H9 (cell line): ENCODE results near the gene ACTN1. TPM values are rescaled to one million over a fixed set of nuclear protein-coding genes. Genes with fewer than 3 reads are reported as not detected.

Experiments used
- DNase-seq: peaks from one replicate; pipeline ENCODE4 v3.0.0-alpha.2; 2017
- H2AFZ ChIP-seq: one replicate; pipeline ENCODE4 v1.6.1; 2013; ENCODE audit warnings: mild to moderate bottlenecking, low read length, control low read depth, moderate library complexity
- H2AK5ac ChIP-seq: 2 replicates; pipeline ENCODE4 v1.6.1; 2013; ENCODE audit warnings: low read length, control low read depth, mixed read lengths; ENCODE audit not compliant: insufficient read length
- H2BK120ac ChIP-seq: one replicate; pipeline ENCODE4 v1.6.1; 2013; ENCODE audit warnings: low read depth, mild to moderate bottlenecking, low read length, control low read depth, inconsistent platforms; ENCODE audit not compliant: poor library complexity, severe bottlenecking
- H2BK12ac ChIP-seq: 2 replicates; pipeline ENCODE4 v1.6.1; 2013; ENCODE audit warnings: low read length, control low read depth, mixed read lengths, low read depth; ENCODE audit not compliant: insufficient read length
- H2BK15ac ChIP-seq: 2 replicates; pipeline ENCODE4 v1.6.1; 2013; ENCODE audit warnings: low read depth, low read length, control low read depth
- H2BK20ac ChIP-seq: one replicate; pipeline ENCODE4 v1.6.1; 2013; ENCODE audit warnings: low read depth, mild to moderate bottlenecking, low read length, control low read depth, inconsistent platforms; ENCODE audit not compliant: poor library complexity, severe bottlenecking
- H2BK5ac ChIP-seq: 2 replicates; pipeline ENCODE4 v1.6.1; 2013; ENCODE audit warnings: low read length, control low read depth, mixed read lengths; ENCODE audit not compliant: insufficient read length
- H3K14ac ChIP-seq: 2 replicates; pipeline ENCODE4 v1.6.1; 2013; ENCODE audit warnings: low read length, control low read depth; ENCODE audit not compliant: insufficient read depth
- H3K18ac ChIP-seq: 2 replicates; pipeline ENCODE4 v1.6.1; 2013; ENCODE audit warnings: low read depth, mild to moderate bottlenecking, mixed read lengths, low read length, control low read depth; ENCODE audit not compliant: insufficient read length
- H3K23ac ChIP-seq: 2 replicates; pipeline ENCODE4 v1.6.1; 2013; ENCODE audit warnings: low read length, control low read depth, mixed read lengths, low read depth; ENCODE audit not compliant: insufficient read length
- H3K23me2 ChIP-seq: 2 replicates; pipeline ENCODE4 v1.6.1; 2013; ENCODE audit warnings: low read depth, mild to moderate bottlenecking, mixed read lengths, low read length, control low read depth; ENCODE audit not compliant: insufficient read length, poor library complexity, severe bottlenecking
- H3K27ac ChIP-seq: 2 replicates; pipeline ENCODE4 v1.5.1; 2013; ENCODE audit warnings: low read length, control low read depth, mixed read lengths, low read depth; ENCODE audit not compliant: insufficient read length
- H3K27me3 ChIP-seq: 2 replicates; pipeline ENCODE4 v1.6.1; 2013; ENCODE audit warnings: low read length, control low read depth, inconsistent platforms; ENCODE audit not compliant: insufficient read depth
- H3K4ac ChIP-seq: 2 replicates; pipeline ENCODE4 v1.6.1; 2013; ENCODE audit warnings: low read depth, mild to moderate bottlenecking, control low read depth, inconsistent platforms, low read length, moderate library complexity
- H3K4me1 ChIP-seq: 2 replicates; pipeline ENCODE4 v1.6.1; 2013; ENCODE audit warnings: low read length, control low read depth, inconsistent platforms; ENCODE audit not compliant: insufficient read depth
- H3K4me2 ChIP-seq: 2 replicates; pipeline ENCODE4 v1.6.1; 2013; ENCODE audit warnings: low read length, control low read depth, mixed read lengths; ENCODE audit not compliant: insufficient read length, insufficient read depth
- H3K56ac ChIP-seq: 2 replicates; pipeline ENCODE4 v1.6.1; 2013; ENCODE audit warnings: low read depth, mild to moderate bottlenecking, mixed read lengths, low read length, control low read depth; ENCODE audit not compliant: insufficient read length
- H3K79me1 ChIP-seq: 2 replicates; pipeline ENCODE4 v1.6.1; 2013; ENCODE audit warnings: low read depth, mild to moderate bottlenecking, moderate library complexity, low read length, control low read depth, inconsistent platforms; ENCODE audit not compliant: insufficient read depth, poor library complexity, severe bottlenecking
- H3K79me2 ChIP-seq: 2 replicates; pipeline ENCODE4 v1.6.1; 2013; ENCODE audit warnings: low read length, control low read depth, inconsistent platforms; ENCODE audit not compliant: insufficient read depth
- H3K9ac ChIP-seq: 2 replicates; pipeline ENCODE4 v1.6.1; 2013; ENCODE audit warnings: low read length, control low read depth, mixed read lengths; ENCODE audit not compliant: insufficient read length; ENCODE audit errors: extremely low read depth
- H3K9me3 ChIP-seq: one replicate; pipeline ENCODE4 v1.6.1; 2013; ENCODE audit warnings: low read depth, low read length, inconsistent platforms; ENCODE audit not compliant: control insufficient read depth
- H3T11ph ChIP-seq: one replicate; pipeline ENCODE4 v1.6.1; 2013; ENCODE audit warnings: mild to moderate bottlenecking, low read length, control low read depth, inconsistent platforms
- H4K20me1 ChIP-seq: one replicate; pipeline ENCODE4 v1.6.1; 2013; ENCODE audit not compliant: control insufficient read depth, insufficient read length, insufficient read depth
- H4K5ac ChIP-seq: 2 replicates; pipeline ENCODE4 v1.6.1; 2013; ENCODE audit warnings: low read depth, mild to moderate bottlenecking, mixed read lengths, low read length, control low read depth; ENCODE audit not compliant: insufficient read length
- H4K8ac ChIP-seq: replicated peaks from 2 replicates; pipeline ENCODE4 v1.6.1; 2013; ENCODE audit warnings: low read length, control low read depth, mixed read lengths, low read depth; ENCODE audit not compliant: insufficient read length
- H4K91ac ChIP-seq: 2 replicates; pipeline ENCODE4 v1.6.1; 2013; ENCODE audit warnings: low read depth, mild to moderate bottlenecking, moderate library complexity, mixed read lengths, low read length, control low read depth; ENCODE audit not compliant: insufficient read length
- H3K27ac Mint-ChIP-seq, 3 experiments: 2 replicates in 2 of 3; 3 replicates in 1 of 3; pipeline ENCODE4 v1.8.0; 2020 to 2021; ENCODE audit warnings: mixed read lengths in 3 of 3, mild to moderate bottlenecking in 1 of 3, moderate library complexity in 1 of 3
- H3K27me3 Mint-ChIP-seq: 2 replicates; pipeline ENCODE4 v1.8.0; 2021; ENCODE audit warnings: low read depth, mild to moderate bottlenecking, moderate library complexity, mixed read lengths
- H3K36me3 Mint-ChIP-seq, 3 experiments: 2 replicates in 2 of 3; 3 replicates in 1 of 3; pipeline ENCODE4 v1.8.0; 2020 to 2021; ENCODE audit warnings: low read depth in 3 of 3, mixed read lengths in 3 of 3; ENCODE audit not compliant: insufficient read depth in 1 of 3
- H3K4me1 Mint-ChIP-seq, 2 experiments: 2 replicates each; pipeline ENCODE4 v1.8.0; 2020; ENCODE audit warnings: mixed read lengths in 2 of 2
- H3K4me3 Mint-ChIP-seq, 2 experiments: 2 replicates in 1 of 2; 3 replicates in 1 of 2; pipeline ENCODE4 v1.8.0; 2020 to 2021; ENCODE audit warnings: mild to moderate bottlenecking in 2 of 2, mixed read lengths in 2 of 2, moderate library complexity in 1 of 2
- H3K9me3 Mint-ChIP-seq, 2 experiments: 2 replicates in 1 of 2; 3 replicates in 1 of 2; pipeline ENCODE4 v1.8.0; 2020; ENCODE audit warnings: mild to moderate bottlenecking in 2 of 2, mixed read lengths in 2 of 2, moderate library complexity in 1 of 2
- WGBS: extraction: QIAGEN DNeasy Blood & Tissue Kit; methylation state at CpG from one replicate; pipeline ENCODE4 v1.1.7; 2013; ENCODE audit warnings: missing lambda C conversion rate, low lambda C conversion rate, mixed read lengths; ENCODE audit not compliant: insufficient read length; ENCODE audit errors: extremely low coverage; 5-methylcytosine and 5-hydroxymethylcytosine counted together
- total RNA-seq: library from RNA; stranded (reverse); gene quantifications from 2 replicates; pipeline ENCODE4 v1.2.1, GENCODE V29; 2021
- TF ChIP-seq, protein P1 (sequence below): fragments of 200-600 bp; sonication (generic); conservative IDR thresholded peaks from 3 replicates; pipeline ENCODE4 v1.8.0; 2021; ENCODE audit warnings: antibody characterized with exemption, mild to moderate bottlenecking

Gene ACTN1
- total RNA-seq, 1 experiment from 2014 or later, result 219 TPM

DNA sequence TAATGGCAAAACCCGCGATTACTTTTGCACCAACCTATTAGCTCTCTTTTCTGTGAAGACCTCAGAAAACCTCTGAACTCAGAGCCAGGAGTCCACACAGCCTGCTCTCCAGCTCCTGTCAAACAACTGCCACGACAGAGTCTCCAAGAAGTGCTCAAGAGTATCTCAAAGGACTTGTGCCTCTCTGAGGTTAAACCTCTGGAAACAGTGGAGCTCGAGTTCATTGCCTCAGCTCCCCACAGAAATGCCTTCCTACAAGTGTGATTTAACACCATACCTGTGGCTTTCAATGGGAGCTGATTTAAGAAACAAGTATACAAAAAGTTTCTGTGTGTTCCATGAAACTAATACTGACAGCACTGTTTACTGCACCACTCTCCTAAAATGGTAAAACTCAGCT, 20.1 kb downstream of the ACTN1 start:
- Mint-ChIP-seq H3K9me3 (no peaks in the 10 kb centered on the region), H3K27me3 (no peaks in the 10 kb centered on the region), H3K4me3 (no peak overlapping the region), H3K27ac (peak overlapping the region in 1 of 3 experiments; percentile 86; a peak in 3 of 7 replicates), H3K36me3 (peaks cover 3 to 39% (median 27%) of the 10 kb centered on the region in 3 experiments), H3K4me1 (peaks cover 46 to 47% of the 10 kb centered on the region in 2 experiments)
- H4K91ac ChIP-seq, result no peak overlapping the region
- H3T11ph ChIP-seq, result no peak overlapping the region
- no peak overlapping the region for H3K18ac ChIP-seq
- H3K4me1 ChIP-seq, result 0 out of 2 replicates have a peak, but pooled peaks cover 4% of the 10 kb centered on the region
- H3K79me2 ChIP-seq, result peaks cover 52% of the 10 kb centered on the region; the same call in 1 of the 2 replicates
- H3K14ac ChIP-seq, result no peak overlapping the region
- no peak overlapping the region for H3K9ac ChIP-seq
- H2AFZ ChIP-seq, result no peak overlapping the region
- no peak overlapping the region for H2AK5ac ChIP-seq
- no peak overlapping the region for H4K8ac ChIP-seq
- TF ChIP-seq, protein P1, sequence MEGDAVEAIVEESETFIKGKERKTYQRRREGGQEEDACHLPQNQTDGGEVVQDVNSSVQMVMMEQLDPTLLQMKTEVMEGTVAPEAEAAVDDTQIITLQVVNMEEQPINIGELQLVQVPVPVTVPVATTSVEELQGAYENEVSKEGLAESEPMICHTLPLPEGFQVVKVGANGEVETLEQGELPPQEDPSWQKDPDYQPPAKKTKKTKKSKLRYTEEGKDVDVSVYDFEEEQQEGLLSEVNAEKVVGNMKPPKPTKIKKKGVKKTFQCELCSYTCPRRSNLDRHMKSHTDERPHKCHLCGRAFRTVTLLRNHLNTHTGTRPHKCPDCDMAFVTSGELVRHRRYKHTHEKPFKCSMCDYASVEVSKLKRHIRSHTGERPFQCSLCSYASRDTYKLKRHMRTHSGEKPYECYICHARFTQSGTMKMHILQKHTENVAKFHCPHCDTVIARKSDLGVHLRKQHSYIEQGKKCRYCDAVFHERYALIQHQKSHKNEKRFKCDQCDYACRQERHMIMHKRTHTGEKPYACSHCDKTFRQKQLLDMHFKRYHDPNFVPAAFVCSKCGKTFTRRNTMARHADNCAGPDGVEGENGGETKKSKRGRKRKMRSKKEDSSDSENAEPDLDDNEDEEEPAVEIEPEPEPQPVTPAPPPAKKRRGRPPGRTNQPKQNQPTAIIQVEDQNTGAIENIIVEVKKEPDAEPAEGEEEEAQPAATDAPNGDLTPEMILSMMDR, result no peak
- H4K5ac ChIP-seq, result no peak overlapping the region
- H2BK20ac ChIP-seq, result no peak overlapping the region
- H3K9me3 ChIP-seq, result no peaks in the 10 kb centered on the region
- H4K20me1 ChIP-seq, result no peaks in the 10 kb centered on the region
- no peak overlapping the region for H2BK15ac ChIP-seq
- no CpG with 5 or more reads among the region's 4 CpGs for WGBS
- H2BK120ac ChIP-seq, result no peak overlapping the region
- H3K4ac ChIP-seq, result no peak overlapping the region
- no peak overlapping the region for H3K4me2 ChIP-seq
- no peaks in the 10 kb centered on the region for H3K27me3 ChIP-seq
- no peak overlapping the region for H3K23ac ChIP-seq
- H3K23me2 ChIP-seq, result no peaks in the 10 kb centered on the region
- H3K56ac ChIP-seq, result no peak overlapping the region
- H3K79me1 ChIP-seq, result peaks cover 2% of the 10 kb centered on the region
- no peak overlapping the region for H2BK5ac ChIP-seq
- H3K27ac ChIP-seq, result no peak overlapping the region
- H2BK12ac ChIP-seq, result no peak overlapping the region
- DNase-seq, result no peak
